HepG2 (cell line): Measurements from ENCODE around the gene GDAP1L1. TPM values are rescaled to one million over a fixed set of nuclear protein-coding genes. Genes with fewer than 3 reads are reported as not detected.
A peak's percentile ranks its signal among the peaks of the same experiment; 100 is the strongest.

Experiments
- DNMT3B ChIP-seq: conservative IDR thresholded peaks from 2 replicates; pipeline ENCODE4 v1.6.1; 2016; ENCODE audit warnings: missing biosample characterization, control low read depth
- GTF3A ChIP-seq: sonication (generic); formaldehyde crosslinking; conservative IDR thresholded peaks from 2 replicates; pipeline ENCODE4 v1.4.0; 2020; ENCODE audit warnings: mild to moderate bottlenecking, missing genetic modification reagents
- KMT2B ChIP-seq: IDR thresholded peaks from 2 replicates; pipeline ENCODE4 v1.6.1; 2016; ENCODE audit warnings: missing genetic modification reagents, missing compliant biosample characterization
- MED13 ChIP-seq: sonication (generic); formaldehyde crosslinking; IDR thresholded peaks from 2 replicates; pipeline ENCODE4 v1.5.0; 2020; ENCODE audit warnings: missing genetic modification reagents
- MLXIP ChIP-seq: sonication (generic); formaldehyde crosslinking; IDR thresholded peaks from 2 replicates; pipeline ENCODE4 v1.9.0; 2021; ENCODE audit warnings: missing genetic modification reagents, borderline replicate concordance
- MXI1 ChIP-seq: IDR thresholded peaks from 3 replicates; pipeline ENCODE4 v1.6.1; 2012; ENCODE audit warnings: low read depth, low read length, inconsistent platforms, borderline replicate concordance
- POGZ ChIP-seq: sonication (generic); formaldehyde crosslinking; IDR thresholded peaks from 2 replicates; pipeline ENCODE4 v1.4.0; 2020; ENCODE audit warnings: mild to moderate bottlenecking, missing genetic modification reagents
- SKI ChIP-seq: fragments of 450-650 bp; IDR thresholded peaks from one replicate; pipeline ENCODE4 v1.6.1; 2018; ENCODE audit warnings: mild to moderate bottlenecking; ENCODE audit not compliant: partially characterized antibody
- ZBTB44 ChIP-seq: sonication (generic); formaldehyde crosslinking; IDR thresholded peaks from 2 replicates; pipeline ENCODE4 v1.4.0; 2020; ENCODE audit warnings: missing genetic modification reagents
- ZMAT3 ChIP-seq: sonication (generic); formaldehyde crosslinking; conservative IDR thresholded peaks from 2 replicates; pipeline ENCODE4 v1.7.0; 2021; ENCODE audit warnings: missing genetic modification reagents
- ZNF275 ChIP-seq: sonication (generic); formaldehyde crosslinking; IDR thresholded peaks from 2 replicates; pipeline ENCODE4 v1.8.0; 2022; ENCODE audit warnings: missing genetic modification reagents, mild to moderate bottlenecking, inconsistent platforms, borderline replicate concordance
- ZNF281 ChIP-seq: sonication (generic); formaldehyde crosslinking; IDR thresholded peaks from 2 replicates; pipeline ENCODE4 v1.4.0; 2020; ENCODE audit warnings: missing genetic modification reagents, borderline replicate concordance
- ZNF484 ChIP-seq: sonication (generic); formaldehyde crosslinking; IDR thresholded peaks from 2 replicates; pipeline ENCODE4 v1.5.1; 2020; ENCODE audit warnings: mild to moderate bottlenecking, low read depth, missing genetic modification reagents, borderline replicate concordance
- ZNF749 ChIP-seq: sonication (generic); formaldehyde crosslinking; IDR thresholded peaks from 2 replicates; pipeline ENCODE4 v1.8.0; 2022; ENCODE audit warnings: mild to moderate bottlenecking, missing genetic modification reagents, moderate library complexity, borderline replicate concordance
- ZSCAN5A ChIP-seq: sonication (generic); formaldehyde crosslinking; IDR thresholded peaks from 2 replicates; pipeline ENCODE4 v1.8.0; 2022; ENCODE audit warnings: mild to moderate bottlenecking, missing genetic modification reagents, borderline replicate concordance
- polyA plus RNA-seq, 8 experiments: library from polyadenylated mRNA; depleted of rRNA in 3 of 8; stranded (reverse) in 7 of 8; unstranded in 1 of 8; fragments of >200 nt; fragmentation: Illumina TruSeq in 4 of 8; extraction: Trizol in 4 of 8; gene quantifications; 2 replicates each; pipeline versions ENCODE4 v1.2.1 to v1.2.3, GENCODE V29; 2011 to 2016; ENCODE audit warnings: low read depth in 4 of 8, missing spikeins in 1 of 8, mixed read lengths in 1 of 8; ENCODE audit not compliant: insufficient read depth in 1 of 8
- total RNA-seq, 5 experiments: library from RNA; depleted of rRNA; stranded (reverse); fragments of >200 nt; fragmentation: Illumina TruSeq; extraction: Trizol; gene quantifications; 2 replicates each; pipeline ENCODE4 v1.2.3, GENCODE V29; 2016; ENCODE audit warnings: low read depth in 1 of 5
- TF ChIP-seq, protein P1 (sequence below): IDR thresholded peaks from 2 replicates; pipeline ENCODE4 v1.6.1; 2016; ENCODE audit warnings: mild to moderate bottlenecking, missing biosample characterization, missing genetic modification reagents
- TF ChIP-seq, protein P2 (sequence below): sonication (generic); formaldehyde crosslinking; IDR thresholded peaks from 2 replicates; pipeline ENCODE4 v1.5.0; 2020; ENCODE audit warnings: missing genetic modification reagents

The GDAP1L1 gene
- total and polyA plus RNA-seq, 2 of the 13 experiments (the other 11 are each of a cell fraction or from before 2014, with no cell fraction given) = 0.04 TPM; not detected in 1

- no peak for TF ChIP-seq MXI1
- no peak for TF ChIP-seq ZNF281
- TF ChIP-seq ZNF749 = no peak
- no peak for TF ChIP-seq ZSCAN5A (CRISPR knock-in tag)
- no peak for TF ChIP-seq ZNF275 (CRISPR knock-in tag)
- TF ChIP-seq MLXIP (CRISPR knock-in tag) = no peak
- TF ChIP-seq MED13 = no peak
- no peak for TF ChIP-seq KMT2B
- TF ChIP-seq POGZ (CRISPR knock-in tag) = 0 out of 2 replicates have a peak, but pooled peaks have one; percentile 30
- TF ChIP-seq, protein P1, sequence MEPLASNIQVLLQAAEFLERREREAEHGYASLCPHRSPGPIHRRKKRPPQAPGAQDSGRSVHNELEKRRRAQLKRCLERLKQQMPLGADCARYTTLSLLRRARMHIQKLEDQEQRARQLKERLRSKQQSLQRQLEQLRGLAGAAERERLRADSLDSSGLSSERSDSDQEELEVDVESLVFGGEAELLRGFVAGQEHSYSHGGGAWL = no peak
- no peak for TF ChIP-seq ZMAT3 (CRISPR knock-in tag)
- no peak for TF ChIP-seq GTF3A (CRISPR knock-in tag)
- TF ChIP-seq SKI = no peak
- TF ChIP-seq DNMT3B = no peak
- no peak for TF ChIP-seq ZNF484 (CRISPR knock-in tag)
- no peak for TF ChIP-seq ZBTB44 (CRISPR knock-in tag)
- TF ChIP-seq, protein P2, sequence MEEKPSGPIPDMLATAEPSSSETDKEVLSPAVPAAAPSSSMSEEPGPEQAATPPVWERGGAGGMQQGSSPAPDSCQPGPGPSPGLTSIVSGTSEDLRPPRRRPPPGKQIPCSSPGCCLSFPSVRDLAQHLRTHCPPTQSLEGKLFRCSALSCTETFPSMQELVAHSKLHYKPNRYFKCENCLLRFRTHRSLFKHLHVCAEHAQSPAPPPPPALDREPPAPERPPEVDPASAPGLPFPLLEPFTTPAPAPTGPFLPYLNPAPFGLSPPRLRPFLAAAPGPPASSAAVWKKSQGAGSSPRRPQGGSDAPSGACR (CRISPR knock-in tag) = no peak
These were observed 40.4 kb downstream of the GDAP1L1 start (continued) for GRCh38 chr20:44287272-44288097.
